ENCODE data around the gene BCAR1.

GRCh38 chr16:75218256-75219076 lies 33.0 kb downstream of the BCAR1 start, which contains the start of gene CTRB1:
- no peak for TF ChIP-seq CTCF (IDR thresholded peaks at IDR 0.05)
- TF ChIP-seq POLR2AphosphoS5 (IDR thresholded peaks at IDR 0.05; ENCODE audit: low read depth, low read length): no peak
- no peak for TF ChIP-seq TCF7L2 (IDR thresholded peaks at IDR 0.05; ENCODE audit: low read depth, low read length)
- no peak for TF ChIP-seq SIN3A (IDR thresholded peaks at IDR 0.05; ENCODE audit: borderline replicate concordance, insufficient read depth, low read depth, low read length)

All from Panc1 (cell line).